ENCODE measurements around the gene FIBP. TPM values are rescaled to one million over a fixed set of nuclear protein-coding genes. Genes with fewer than 3 reads are reported as not detected.

Gene FIBP
- total and polyA plus RNA-seq, 2 of the 8 experiments (the other 6 are each of a cell fraction or from before 2014, with no cell fraction given): 74.3 to 173 TPM

DNA sequence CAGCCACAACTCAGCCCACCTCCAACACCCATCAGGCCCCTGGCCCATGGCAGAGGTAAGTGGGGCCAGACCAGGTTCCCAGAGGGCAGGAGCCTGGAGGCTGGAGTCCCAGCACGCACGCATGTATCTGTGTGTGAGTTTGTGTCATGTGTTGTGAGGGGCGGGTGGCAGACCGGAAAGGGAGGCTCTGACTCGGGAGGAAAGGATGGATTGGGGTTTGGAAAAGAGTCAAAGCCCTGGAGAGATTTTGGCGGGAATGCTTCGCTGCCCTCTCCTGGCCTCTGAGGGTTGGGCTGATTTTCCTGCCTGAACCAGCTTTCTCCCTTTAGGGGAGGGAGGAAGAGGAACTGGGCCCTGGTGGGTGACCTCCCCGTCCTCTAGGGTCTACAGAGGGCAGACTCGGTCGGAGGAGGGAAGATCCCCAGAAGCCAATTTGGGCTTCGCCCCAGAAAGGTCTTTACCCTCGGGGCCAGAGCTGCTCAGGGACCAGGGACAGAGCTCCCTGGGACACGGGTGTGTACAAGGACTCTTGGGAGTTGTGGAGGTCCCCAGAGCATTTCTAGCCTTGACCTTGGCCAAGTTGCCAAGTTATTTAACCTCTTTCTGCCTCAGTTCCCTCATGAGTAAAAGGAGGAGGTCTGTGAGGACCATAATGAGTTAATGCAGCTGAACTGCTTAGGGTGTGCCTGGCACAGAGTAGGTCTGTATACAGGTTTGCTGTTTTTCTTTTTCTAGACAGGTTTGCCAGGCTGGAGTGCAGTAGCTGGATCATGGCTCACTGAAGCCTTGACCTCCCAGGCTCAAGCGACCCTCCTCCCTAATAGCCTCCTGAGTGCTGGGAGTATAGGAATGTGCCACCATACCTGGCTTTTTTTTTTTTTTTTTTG, 23.7 kb upstream of the FIBP start (continued):
- TF ChIP-seq, protein P1, sequence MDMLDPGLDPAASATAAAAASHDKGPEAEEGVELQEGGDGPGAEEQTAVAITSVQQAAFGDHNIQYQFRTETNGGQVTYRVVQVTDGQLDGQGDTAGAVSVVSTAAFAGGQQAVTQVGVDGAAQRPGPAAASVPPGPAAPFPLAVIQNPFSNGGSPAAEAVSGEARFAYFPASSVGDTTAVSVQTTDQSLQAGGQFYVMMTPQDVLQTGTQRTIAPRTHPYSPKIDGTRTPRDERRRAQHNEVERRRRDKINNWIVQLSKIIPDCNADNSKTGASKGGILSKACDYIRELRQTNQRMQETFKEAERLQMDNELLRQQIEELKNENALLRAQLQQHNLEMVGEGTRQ (IDR thresholded peaks at IDR 0.05; ENCODE audit: low read length): no peak
- TF ChIP-seq HDAC2 (IDR thresholded peaks at IDR 0.05; ENCODE audit: borderline replicate concordance in 1 of 2, low read depth in 2 of 2, low read length in 2 of 2): no peak
- no peak for TF ChIP-seq TCF12 (IDR thresholded peaks at IDR 0.05; ENCODE audit: low read depth, low read length)
- 0 out of 2 replicates have a peak, but pooled peaks have one; percentile 12 for TF ChIP-seq CREB1 (IDR thresholded peaks at IDR 0.05)
- no peak for TF ChIP-seq CBX8 (IDR thresholded peaks at IDR 0.05; ENCODE audit: borderline replicate concordance, low read depth, low read length)
- TF ChIP-seq RNF2 (IDR thresholded peaks at IDR 0.05; ENCODE audit: borderline replicate concordance, low read depth, low read length, missing control alignments, poor library complexity, severe bottlenecking): no peak
- no peak for TF ChIP-seq NANOG (IDR thresholded peaks at IDR 0.05; ENCODE audit: insufficient read depth, low read depth, low read length, poor library complexity, severe bottlenecking)
- TF ChIP-seq YY1 (IDR thresholded peaks at IDR 0.05; ENCODE audit: low read depth, low read length): 0 out of 2 replicates have a peak, but pooled peaks have one; percentile 28
- TF ChIP-seq EP300 (IDR thresholded peaks at IDR 0.05; ENCODE audit: borderline replicate concordance in 1 of 2, low read depth in 2 of 2, low read length in 2 of 2): no peak
- TF ChIP-seq, protein P2, sequence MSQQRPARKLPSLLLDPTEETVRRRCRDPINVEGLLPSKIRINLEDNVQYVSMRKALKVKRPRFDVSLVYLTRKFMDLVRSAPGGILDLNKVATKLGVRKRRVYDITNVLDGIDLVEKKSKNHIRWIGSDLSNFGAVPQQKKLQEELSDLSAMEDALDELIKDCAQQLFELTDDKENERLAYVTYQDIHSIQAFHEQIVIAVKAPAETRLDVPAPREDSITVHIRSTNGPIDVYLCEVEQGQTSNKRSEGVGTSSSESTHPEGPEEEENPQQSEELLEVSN (IDR thresholded peaks at IDR 0.05): peak; percentile 98
- TF ChIP-seq RAD21 (IDR thresholded peaks at IDR 0.05 in 1 of 2, conservative IDR thresholded peaks at IDR 0.05 in 1 of 2; ENCODE audit: low read depth in 2 of 2, low read length in 2 of 2): peak; percentile 42 to 64
- TF ChIP-seq CTBP2 (IDR thresholded peaks at IDR 0.05; ENCODE audit: borderline replicate concordance, insufficient read depth, insufficient read length, low read length): no peak
- TF ChIP-seq GABPA (IDR thresholded peaks at IDR 0.05; ENCODE audit: borderline replicate concordance, insufficient read depth, low read length): no peak
- TF ChIP-seq TAF7 (optimal IDR thresholded peaks at IDR 0.05; ENCODE audit: borderline replicate concordance, low read depth, low read length): no peak
- no peak for TF ChIP-seq SP4 (IDR thresholded peaks at IDR 0.05; ENCODE audit: low read length)
- TF ChIP-seq KDM1A (IDR thresholded peaks at IDR 0.05; ENCODE audit: borderline replicate concordance, low read length): no peak
- no peak for TF ChIP-seq SP2 (IDR thresholded peaks at IDR 0.05; ENCODE audit: low read length)
- no peak for TF ChIP-seq RBBP5 (IDR thresholded peaks at IDR 0.05; ENCODE audit: borderline replicate concordance, low read depth, low read length)
- no peak for TF ChIP-seq RXRA (IDR thresholded peaks at IDR 0.05; ENCODE audit: insufficient read depth, low read depth, low read length)
- TF ChIP-seq MAFK (IDR thresholded peaks at IDR 0.05; ENCODE audit: low read depth, low read length): no peak
